Small intestine (tissue), 7 donors: ENCODE data around the gene WDFY1. TPM values are rescaled to one million over a fixed set of nuclear protein-coding genes. Genes with fewer than 3 reads are reported as not detected.

ENCODE experiments used
- DNase-seq, 2 donors: peaks; one replicate each; pipeline versions ENCODE4 v3.0.0 to v3.0.0-alpha.2; 2013
- FAIRE-seq: peaks from 2 replicates; lab custom pipeline; 2012; peaks lifted over from hg19 to GRCh38; lab: Jason Lieb, UNC
- H3K27ac ChIP-seq, 3 donors: one replicate each; pipeline ENCODE4 v1.5.1; 2013; ENCODE audit warnings: low read length in 2 of 3, mild to moderate bottlenecking in 2 of 3, control low read depth in 1 of 3, inconsistent platforms in 1 of 3, low read depth in 1 of 3, moderate library complexity in 1 of 3
- H3K27me3 ChIP-seq, 3 donors: one replicate each; pipeline ENCODE4 v1.6.1; 2013; ENCODE audit warnings: low read length in 3 of 3, inconsistent platforms in 1 of 3; ENCODE audit not compliant: control insufficient read depth in 3 of 3, insufficient read depth in 3 of 3
- H3K36me3 ChIP-seq, 3 donors: one replicate each; pipeline ENCODE4 v1.6.1; 2013; ENCODE audit warnings: low read length in 3 of 3, inconsistent platforms in 1 of 3, low read depth in 1 of 3, mild to moderate bottlenecking in 1 of 3, moderate library complexity in 1 of 3; ENCODE audit not compliant: control insufficient read depth in 3 of 3, insufficient read depth in 2 of 3
- H3K4me1 ChIP-seq, 3 donors: one replicate each; pipeline ENCODE4 v1.6.1; 2013; ENCODE audit warnings: low read length in 2 of 3, inconsistent platforms in 1 of 3, low read depth in 1 of 3, mild to moderate bottlenecking in 1 of 3, moderate library complexity in 1 of 3; ENCODE audit not compliant: control insufficient read depth in 3 of 3, insufficient read depth in 2 of 3
- H3K4me3 ChIP-seq, 3 donors: one replicate each; pipeline ENCODE4 v1.5.1; 2013; ENCODE audit warnings: low read length in 3 of 3, control low read depth in 1 of 3, inconsistent platforms in 1 of 3, low read depth in 1 of 3, mild to moderate bottlenecking in 1 of 3, moderate library complexity in 1 of 3
- H3K9me3 ChIP-seq, 2 donors: one replicate each; pipeline ENCODE4 v1.6.1; 2013; ENCODE audit warnings: low read depth in 1 of 2, low read length in 1 of 2; ENCODE audit not compliant: control insufficient read depth in 2 of 2, insufficient read depth in 1 of 2
- WGBS, 3 donors: extraction: QIAGEN DNeasy Blood & Tissue Kit; methylation state at CpG; one replicate each; pipeline ENCODE4 v1.1.7; 2013; 5-methylcytosine and 5-hydroxymethylcytosine counted together
- polyA plus RNA-seq, 4 donors: library from polyadenylated mRNA; stranded (reverse) in 3 of 4; unstranded in 1 of 4; fragments of 200-250 nt in 3 of 4; fragments of 120-200 nt in 1 of 4; gene quantifications; one replicate each; pipeline versions ENCODE4 v1.2.1 to v1.2.3, GENCODE V29; 2013
- donor health status: healthy with polysubstance abuse.
- donor health status: control.
- donor health status: control.
- donor health status: Bipolar disorder and iron deficiency.
- donor health status: healthy.

Gene WDFY1
- polyA plus RNA-seq, 4 donors: 9.5 to 61.9 (median 15.7) TPM

DNA sequence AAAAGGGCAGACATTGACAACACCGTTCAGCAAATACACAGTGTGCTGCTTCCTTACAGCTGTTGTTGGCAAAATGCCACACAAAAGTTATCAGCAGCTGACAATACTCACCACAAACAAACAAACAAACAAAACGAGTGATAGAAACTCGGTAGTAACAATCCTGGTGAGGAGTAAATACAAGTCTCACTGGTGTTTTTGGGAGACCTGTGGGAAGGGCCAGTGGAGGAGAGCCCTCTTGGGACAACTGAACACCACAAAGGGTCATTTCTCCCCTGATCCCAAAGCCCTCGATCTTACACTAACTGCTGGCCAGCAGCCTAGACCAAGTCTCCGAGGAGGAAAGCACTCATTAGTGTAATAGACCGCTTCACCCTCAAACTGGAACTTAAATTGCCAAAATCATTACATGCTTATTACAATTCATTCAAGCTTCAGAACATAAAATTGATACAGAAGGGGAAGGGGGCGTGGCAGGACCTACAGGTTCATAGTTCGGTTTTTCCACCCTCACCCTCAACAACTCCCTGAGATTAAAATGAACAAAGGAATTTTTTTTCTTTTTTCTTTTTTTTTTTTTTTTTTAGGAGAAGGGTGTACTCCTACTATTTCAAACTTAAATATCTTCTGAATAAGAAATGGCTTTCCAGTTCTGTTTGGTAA lies 112.8 kb downstream of the WDFY1 start:
- 12 to 39% (median 36%) methylated on average over 8 of the region's 8 CpGs for WGBS, 3 donors
- no peak for FAIRE-seq
- Histone ChIP-seq H3K36me3 (peaks cover 0 to 3% (median 0%) of the 10 kb centered on the region in 3 donors), H3K4me3 (no peak overlapping the region), H3K9me3 (no peaks in the 10 kb centered on the region), H3K27ac (no peak overlapping the region), H3K27me3 (no peaks in the 10 kb centered on the region), H3K4me1 (peaks cover 2 to 9% (median 5%) of the 10 kb centered on the region in 3 donors)
- DNase-seq: peak in 1 of 2 donors; percentile 45

DNA sequence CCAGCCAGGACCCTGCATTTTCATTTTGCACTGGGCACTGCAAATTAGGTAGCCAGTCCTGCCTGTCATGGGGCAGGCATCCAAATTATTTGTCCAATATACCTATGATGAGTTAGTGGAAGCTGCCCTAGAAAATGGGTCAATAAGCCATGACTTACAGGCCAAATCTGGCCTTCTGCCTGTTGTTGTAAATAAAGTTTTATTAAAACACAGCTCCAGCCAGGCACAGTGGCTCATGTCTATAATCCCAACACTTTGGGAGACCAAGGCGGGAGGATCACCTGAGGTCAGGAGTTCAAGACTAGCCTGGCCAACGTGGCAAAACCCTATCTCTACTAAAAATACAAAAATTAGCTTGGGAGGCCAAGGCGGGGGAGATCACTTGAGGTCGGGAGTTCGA lies 116.0 kb downstream of the WDFY1 start:
- Histone ChIP-seq H3K27ac (no peak overlapping the region), H3K4me3 (no peak overlapping the region), H3K36me3 (peaks cover 0 to 3% (median 0%) of the 10 kb centered on the region in 3 donors), H3K9me3 (no peaks in the 10 kb centered on the region), H3K27me3 (no peaks in the 10 kb centered on the region), H3K4me1 (peaks cover 0 to 9% (median 2%) of the 10 kb centered on the region in 3 donors)
- DNase-seq (no peak), FAIRE-seq (no peak)
- WGBS, 3 donors: 94 to 95% (median 94%) methylated on average over 5 of the region's 5 CpGs

DNA sequence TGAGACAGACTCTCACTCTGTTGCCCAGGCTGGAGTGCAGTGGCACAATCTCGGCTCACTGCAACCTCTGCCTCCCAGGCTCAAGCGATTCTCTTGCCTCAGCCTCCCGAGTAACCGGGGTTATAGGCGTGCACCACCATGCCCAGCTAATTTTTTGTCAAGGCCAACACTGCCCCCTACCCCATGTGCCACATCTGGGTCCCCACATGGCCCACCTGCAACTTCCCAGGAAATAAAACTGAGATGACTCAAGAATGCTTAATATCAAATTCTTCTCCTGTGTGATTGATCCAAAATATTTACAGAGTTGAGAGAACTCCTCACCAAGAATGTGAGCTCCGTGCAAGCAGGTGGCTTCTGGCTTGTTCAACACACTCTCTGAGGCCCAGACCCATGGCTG lies 116.8 kb downstream of the WDFY1 start:
- FAIRE-seq (no peak), DNase-seq (no peak)
- 93 to 99% (median 95%) methylated on average over 6 of the region's 6 CpGs for WGBS, 3 donors
- peaks cover 0 to 8% (median 2%) of the 10 kb centered on the region in 3 donors for H3K4me1 ChIP-seq
- H3K27ac ChIP-seq: no peak overlapping the region
- no peaks in the 10 kb centered on the region for H3K9me3 ChIP-seq
- no peaks in the 10 kb centered on the region for H3K27me3 ChIP-seq
- peaks cover 0 to 3% (median 0%) of the 10 kb centered on the region in 3 donors for H3K36me3 ChIP-seq
- H3K4me3 ChIP-seq: no peak overlapping the region

- Histone ChIP-seq H3K27ac (no peak overlapping the region), H3K9me3 (no peaks in the 10 kb centered on the region), H3K27me3 (no peaks in the 10 kb centered on the region), H3K4me3 (no peak overlapping the region), H3K4me1 (no peaks in the 10 kb centered on the region), H3K36me3 (peaks cover 0 to 3% (median 0%) of the 10 kb centered on the region in 3 donors)
- peak in 1 of 2 donors; percentile 70 for DNase-seq
- no peak for FAIRE-seq
- WGBS, 3 donors: 38 to 65% (median 44%) methylated on average over 4 of the region's 4 CpGs
These were observed 118.1 kb downstream of the WDFY1 start for GRCh38 chr2:223826995-223827394.

Other genes with a start within 250 kb of the WDFY1 start
- 1 to 10 TPM; 4.9 to 7.8 (median 6.2) TPM for gene AP1S3, start 107.8 kb downstream of the WDFY1 start, polyA plus RNA-seq
- 10 to 100 TPM; 27.7 to 33.9 (median 29.9) TPM for gene MRPL44, start 12.1 kb upstream of the WDFY1 start, polyA plus RNA-seq
- 10 to 100 TPM in 3 of 4 donors, 1 to 10 TPM in 1; 6.0 to 43.9 (median 21.0) TPM for gene SERPINE2, start 94.0 kb upstream of the WDFY1 start, polyA plus RNA-seq